Activated CD8-positive, alpha-beta T cell treated with anti-CD3 and anti-CD28 coated beads, Interleukin-2, amount 10 ng/mL, durations not matched to agents 7 days and 5 days (primary cell): Measurements from ENCODE around the gene NPC2. TPM values are rescaled to one million over a fixed set of nuclear protein-coding genes. Genes with fewer than 3 reads are reported as not detected.

ENCODE experiments used
- ATAC-seq: fragments of 150-1000 bp; cut with Tn5 transposase; one replicate; pipeline ENCODE4 v1.10.0; 2021; ENCODE audit warnings: moderate library complexity
- CTCF ChIA-PET: fragments of 350-600 bp; sonication (Branson Sonifier 250); formaldehyde crosslinking; loops from one replicate; lab custom pipeline; 2021; ENCODE audit warnings: antibody characterized with exemption; lab: Charles Lee
- POLR2A ChIA-PET: fragments of 350-600 bp; sonication (Branson Sonifier 250); formaldehyde crosslinking; loops from one replicate; lab custom pipeline; 2021; ENCODE audit warnings: antibody characterized with exemption; lab: Charles Lee
- DNase-seq: peaks from one replicate; pipeline ENCODE4 v3.0.0-alpha.2; 2020
- H3K27ac Mint-ChIP-seq: one replicate; pipeline ENCODE4 v1.8.0; 2021; ENCODE audit warnings: mild to moderate bottlenecking, mixed read lengths
- H3K27me3 Mint-ChIP-seq: one replicate; pipeline ENCODE4 v1.8.0; 2021; ENCODE audit warnings: low read depth, mixed read lengths
- H3K36me3 Mint-ChIP-seq: one replicate; pipeline ENCODE4 v1.8.0; 2021; ENCODE audit warnings: low read depth, mixed read lengths
- H3K4me1 Mint-ChIP-seq: one replicate; pipeline ENCODE4 v1.8.0; 2021; ENCODE audit warnings: low read depth, mixed read lengths
- H3K4me3 Mint-ChIP-seq: one replicate; pipeline ENCODE4 v1.8.0; 2021; ENCODE audit warnings: mild to moderate bottlenecking, mixed read lengths
- H3K9me3 Mint-ChIP-seq: one replicate; pipeline ENCODE4 v1.8.0; 2022; ENCODE audit warnings: mixed read lengths; ENCODE audit not compliant: insufficient read depth
- total RNA-seq, 2 experiments: library from RNA; stranded (reverse); gene quantifications; one replicate each; pipeline ENCODE4 v1.2.3, GENCODE V29; 2021

NPC2 gene
- total RNA-seq, 2 experiments from 2014 or later: 31.4 to 32.2 TPM

- no peaks in the 10 kb centered on the region for H3K4me1 Mint-ChIP-seq
- DNase-seq: no peak
- H3K4me3 Mint-ChIP-seq: no peak overlapping the region
- no peak overlapping the region for H3K27ac Mint-ChIP-seq
- peaks cover 3% of the 10 kb centered on the region for H3K36me3 Mint-ChIP-seq
- POLR2A ChIA-PET: no interaction called here
- H3K9me3 Mint-ChIP-seq: no peaks in the 10 kb centered on the region
- CTCF ChIA-PET: no interaction called here
- H3K27me3 Mint-ChIP-seq: no peaks in the 10 kb centered on the region
- ATAC-seq: no peak
Measured at GRCh38 chr14:74476607-74477006, 16.5 kb downstream of the NPC2 start.

GRCh38 chr14:74476107-74476506 lies 17.0 kb downstream of the NPC2 start:
- Mint-ChIP-seq H3K36me3 (peaks cover 3% of the 10 kb centered on the region), H3K27me3 (no peaks in the 10 kb centered on the region), H3K9me3 (no peaks in the 10 kb centered on the region), H3K27ac (no peak overlapping the region), H3K4me3 (no peak overlapping the region), H3K4me1 (no peaks in the 10 kb centered on the region)
- POLR2A ChIA-PET: no interaction called here
- ATAC-seq (no peak), DNase-seq (no peak)
- CTCF ChIA-PET: no interaction called here

- H3K4me3 Mint-ChIP-seq: no peak overlapping the region
Measured at GRCh38 chr14:74475678-74476077, 17.4 kb downstream of the NPC2 start.

GRCh38 chr14:74474376-74474775 lies 18.7 kb downstream of the NPC2 start:
- Mint-ChIP-seq H3K9me3 (no peaks in the 10 kb centered on the region), H3K27ac (no peak overlapping the region), H3K4me3 (no peak overlapping the region), H3K4me1 (no peaks in the 10 kb centered on the region), H3K36me3 (peaks cover 1% of the 10 kb centered on the region), H3K27me3 (peaks cover 2% of the 10 kb centered on the region)
- DNase-seq: no peak
- CTCF ChIA-PET: no interaction called here
- POLR2A ChIA-PET: no interaction called here
- no peak for ATAC-seq

More at GRCh38 chr14:74475678-74476077, 17.4 kb downstream of the NPC2 start:
- ChIA-PET POLR2A (no interaction called here), CTCF (no interaction called here)
- no peaks in the 10 kb centered on the region for H3K9me3 Mint-ChIP-seq
- H3K36me3 Mint-ChIP-seq: peaks cover 3% of the 10 kb centered on the region
- H3K27ac Mint-ChIP-seq: no peak overlapping the region
- DNase-seq (no peak), ATAC-seq (no peak)
- no peaks in the 10 kb centered on the region for H3K4me1 Mint-ChIP-seq
- peaks cover 2% of the 10 kb centered on the region for H3K27me3 Mint-ChIP-seq

- Mint-ChIP-seq H3K27ac (no peak overlapping the region), H3K4me3 (no peak overlapping the region), H3K36me3 (no peaks in the 10 kb centered on the region), H3K4me1 (no peaks in the 10 kb centered on the region), H3K27me3 (peaks cover 2% of the 10 kb centered on the region), H3K9me3 (no peaks in the 10 kb centered on the region)
- ChIA-PET CTCF (no interaction called here), POLR2A (no interaction called here)
- DNase-seq: no peak
- ATAC-seq: no peak
Measured at GRCh38 chr14:74472601-74473000, 20.5 kb downstream of the NPC2 start.

- ChIA-PET CTCF (no interaction called here), POLR2A (interaction anchor here (0.5 kb wide), 1 partner anchor 248 kb away, joined by 5 read pairs; no protein-coding TSS in a partner anchor)
- ATAC-seq: no peak
- no peak for DNase-seq
- Mint-ChIP-seq H3K27ac (no peak overlapping the region), H3K4me1 (no peaks in the 10 kb centered on the region), H3K9me3 (no peaks in the 10 kb centered on the region), H3K27me3 (peaks cover 2% of the 10 kb centered on the region), H3K36me3 (no peaks in the 10 kb centered on the region), H3K4me3 (no peak overlapping the region)
Measured at GRCh38 chr14:74469548-74470518, 23.3 kb downstream of the NPC2 start.

GRCh38 chr14:74468513-74468912 lies 24.6 kb downstream of the NPC2 start:
- Mint-ChIP-seq H3K27me3 (peaks cover 2% of the 10 kb centered on the region), H3K9me3 (no peaks in the 10 kb centered on the region), H3K4me1 (no peaks in the 10 kb centered on the region), H3K27ac (no peak overlapping the region), H3K4me3 (no peak overlapping the region), H3K36me3 (no peaks in the 10 kb centered on the region)
- CTCF ChIA-PET: no interaction called here
- ATAC-seq: no peak
- POLR2A ChIA-PET: no interaction called here
- no peak for DNase-seq

GRCh38 chr14:74465335-74465734 lies 27.8 kb downstream of the NPC2 start:
- H3K27ac Mint-ChIP-seq: no peak overlapping the region
- H3K4me3 Mint-ChIP-seq: no peak overlapping the region
- ATAC-seq (no peak), DNase-seq (no peak)
- no peaks in the 10 kb centered on the region for H3K9me3 Mint-ChIP-seq
- no peaks in the 10 kb centered on the region for H3K36me3 Mint-ChIP-seq
- H3K27me3 Mint-ChIP-seq: peaks cover 7% of the 10 kb centered on the region
- no peaks in the 10 kb centered on the region for H3K4me1 Mint-ChIP-seq
- ChIA-PET CTCF (interaction anchor here (1.0 kb wide), 1 partner anchor 8 kb away, joined by 3 read pairs; no protein-coding TSS in a partner anchor), POLR2A (interaction anchor here (0.8 kb wide), 1 partner anchor 15 kb away, joined by 3 read pairs; no protein-coding TSS in a partner anchor)

- Mint-ChIP-seq H3K27ac (no peak overlapping the region), H3K4me3 (no peak overlapping the region), H3K9me3 (no peaks in the 10 kb centered on the region), H3K4me1 (no peaks in the 10 kb centered on the region), H3K36me3 (no peaks in the 10 kb centered on the region), H3K27me3 (peaks cover 8% of the 10 kb centered on the region)
- ATAC-seq: no peak
- no peak for DNase-seq
- POLR2A ChIA-PET: interaction anchor here (0.8 kb wide), 1 partner anchor 15 kb away, joined by 3 read pairs; no protein-coding TSS in a partner anchor
- CTCF ChIA-PET: no interaction called here
Measured at GRCh38 chr14:74464785-74465184, 28.3 kb downstream of the NPC2 start.

GRCh38 chr14:74463697-74464096 lies 29.4 kb downstream of the NPC2 start:
- POLR2A ChIA-PET: no interaction called here
- DNase-seq (no peak), ATAC-seq (no peak)
- no peak overlapping the region for H3K4me3 Mint-ChIP-seq
- no peaks in the 10 kb centered on the region for H3K9me3 Mint-ChIP-seq
- no peaks in the 10 kb centered on the region for H3K4me1 Mint-ChIP-seq
- H3K27me3 Mint-ChIP-seq: peaks cover 8% of the 10 kb centered on the region
- no peaks in the 10 kb centered on the region for H3K36me3 Mint-ChIP-seq
- no peak overlapping the region for H3K27ac Mint-ChIP-seq
- CTCF ChIA-PET: no interaction called here

GRCh38 chr14:74462993-74463392 lies 30.1 kb downstream of the NPC2 start:
- peaks cover 8% of the 10 kb centered on the region for H3K27me3 Mint-ChIP-seq
- H3K27ac Mint-ChIP-seq: no peak overlapping the region
- DNase-seq: no peak
- H3K4me1 Mint-ChIP-seq: no peaks in the 10 kb centered on the region
- no peaks in the 10 kb centered on the region for H3K36me3 Mint-ChIP-seq
- ChIA-PET CTCF (no interaction called here), POLR2A (no interaction called here)
- H3K9me3 Mint-ChIP-seq: no peaks in the 10 kb centered on the region
- ATAC-seq: no peak
- no peak overlapping the region for H3K4me3 Mint-ChIP-seq

GRCh38 chr14:74459976-74460375 lies 33.1 kb downstream of the NPC2 start:
- ChIA-PET CTCF (interaction anchor here (2.1 kb wide), 1 partner anchor 26 kb away, joined by 8 read pairs; no protein-coding TSS in a partner anchor), POLR2A (interaction anchor here (0.8 kb wide), 1 partner anchor 59 kb away, joined by 3 read pairs; no protein-coding TSS in a partner anchor)
- peaks cover 8% of the 10 kb centered on the region for H3K27me3 Mint-ChIP-seq
- ATAC-seq: no peak
- H3K4me1 Mint-ChIP-seq: no peaks in the 10 kb centered on the region
- no peak overlapping the region for H3K4me3 Mint-ChIP-seq
- DNase-seq: no peak
- no peaks in the 10 kb centered on the region for H3K36me3 Mint-ChIP-seq
- H3K27ac Mint-ChIP-seq: no peak overlapping the region
- no peaks in the 10 kb centered on the region for H3K9me3 Mint-ChIP-seq
